ENCODE measurements around the gene APBA2.

Gene APBA2

GRCh38 chr15:29058903-29059539 is 173.2 kb downstream of the APBA2 start:
- DNase-seq (ENCODE audit: low spot score), result no peak

- DNase-seq (ENCODE audit: low spot score), result no peak
Observed at GRCh38 chr15:29059871-29060640, 174.3 kb downstream of the APBA2 start.

GRCh38 chr15:29061746-29062145 is 176.0 kb downstream of the APBA2 start:
- no peak for DNase-seq (ENCODE audit: low spot score)

GRCh38 chr15:29062179-29062591 is 176.4 kb downstream of the APBA2 start:
- no peak for DNase-seq (ENCODE audit: low spot score)

GRCh38 chr15:29062626-29063025 is 176.9 kb downstream of the APBA2 start:
- no peak for DNase-seq (ENCODE audit: low spot score)

- no peak for DNase-seq (ENCODE audit: low spot score)
Observed at GRCh38 chr15:29063646-29064045, 177.9 kb downstream of the APBA2 start.

GRCh38 chr15:29064290-29064689 is 178.5 kb downstream of the APBA2 start:
- no peak for DNase-seq (ENCODE audit: low spot score)

- no peak for DNase-seq (ENCODE audit: low spot score)
Observed at GRCh38 chr15:29064731-29065130, 179.0 kb downstream of the APBA2 start.

GRCh38 chr15:29065571-29065970 is 179.8 kb downstream of the APBA2 start:
- no peak for DNase-seq (ENCODE audit: low spot score)

- no peak for DNase-seq (ENCODE audit: low spot score)
Observed at GRCh38 chr15:29066310-29066709, 180.5 kb downstream of the APBA2 start.

GRCh38 chr15:29066838-29067237 is 181.1 kb downstream of the APBA2 start:
- DNase-seq (ENCODE audit: low spot score), result no peak

GRCh38 chr15:29067949-29068348 is 182.2 kb downstream of the APBA2 start:
- no peak for DNase-seq (ENCODE audit: low spot score)

GRCh38 chr15:29070471-29071231 is 184.9 kb downstream of the APBA2 start:
- no peak for DNase-seq (ENCODE audit: low spot score)

- DNase-seq (ENCODE audit: low spot score), result no peak
Observed at GRCh38 chr15:29071232-29071881, 185.6 kb downstream of the APBA2 start.

GRCh38 chr15:29071882-29072273 is 186.1 kb downstream of the APBA2 start:
- no peak for DNase-seq (ENCODE audit: low spot score)

GRCh38 chr15:29072444-29072843 is 186.7 kb downstream of the APBA2 start:
- DNase-seq (ENCODE audit: low spot score), result no peak

GRCh38 chr15:29074045-29074444 is 188.3 kb downstream of the APBA2 start:
- no peak for DNase-seq (ENCODE audit: low spot score)

GRCh38 chr15:29078541-29078940 is 192.8 kb downstream of the APBA2 start:
- DNase-seq (ENCODE audit: low spot score), result no peak

- DNase-seq (ENCODE audit: low spot score), result no peak
Observed at GRCh38 chr15:29079479-29079878, 193.7 kb downstream of the APBA2 start.

GRCh38 chr15:29081781-29082180 is 196.0 kb downstream of the APBA2 start:
- DNase-seq (ENCODE audit: low spot score), result no peak

- DNase-seq (ENCODE audit: low spot score), result no peak
Observed at GRCh38 chr15:29083161-29083560, 197.4 kb downstream of the APBA2 start.

GRCh38 chr15:29083858-29084257 is 198.1 kb downstream of the APBA2 start:
- no peak for DNase-seq (ENCODE audit: low spot score)

Data from HuH-7.5 (cell line).